H7 (cell line): ENCODE results near the gene SUSD5. TPM values are rescaled to one million over a fixed set of nuclear protein-coding genes. Genes with fewer than 3 reads are reported as not detected.
"Not testable (repeated sequence)": the region's sequence is repeated elsewhere in the genome, so short reads cannot be mapped to it uniquely, and the experiment has no call there.

ENCODE experiments used
- DNase-seq: peaks from one replicate; pipeline ENCODE4 v3.0.0; 2012
- H3K27me3 ChIP-seq: 2 replicates; pipeline ENCODE4 v1.6.0; 2011; ENCODE audit warnings: mild to moderate bottlenecking, low read length; ENCODE audit not compliant: control insufficient read depth, insufficient read depth
- H3K36me3 ChIP-seq: replicated peaks from 2 replicates; pipeline ENCODE4 v1.5.1; 2011; ENCODE audit warnings: low read length; ENCODE audit not compliant: control insufficient read depth, insufficient read depth
- H3K4me3 ChIP-seq: 2 replicates; pipeline ENCODE4 v1.5.1; 2011; ENCODE audit warnings: low read depth, mild to moderate bottlenecking, control low read depth, low read length, moderate library complexity; ENCODE audit not compliant: insufficient read depth
- total RNA-seq: library from RNA; depleted of rRNA; stranded (reverse); fragments of >200 nt; shearing (Covaris generic); gene quantifications from 2 replicates; pipeline ENCODE4 v1.2.3, GENCODE V29; 2014

Gene SUSD5
- total RNA-seq, 1 experiment from 2014 or later, result 0.59 TPM

DNA sequence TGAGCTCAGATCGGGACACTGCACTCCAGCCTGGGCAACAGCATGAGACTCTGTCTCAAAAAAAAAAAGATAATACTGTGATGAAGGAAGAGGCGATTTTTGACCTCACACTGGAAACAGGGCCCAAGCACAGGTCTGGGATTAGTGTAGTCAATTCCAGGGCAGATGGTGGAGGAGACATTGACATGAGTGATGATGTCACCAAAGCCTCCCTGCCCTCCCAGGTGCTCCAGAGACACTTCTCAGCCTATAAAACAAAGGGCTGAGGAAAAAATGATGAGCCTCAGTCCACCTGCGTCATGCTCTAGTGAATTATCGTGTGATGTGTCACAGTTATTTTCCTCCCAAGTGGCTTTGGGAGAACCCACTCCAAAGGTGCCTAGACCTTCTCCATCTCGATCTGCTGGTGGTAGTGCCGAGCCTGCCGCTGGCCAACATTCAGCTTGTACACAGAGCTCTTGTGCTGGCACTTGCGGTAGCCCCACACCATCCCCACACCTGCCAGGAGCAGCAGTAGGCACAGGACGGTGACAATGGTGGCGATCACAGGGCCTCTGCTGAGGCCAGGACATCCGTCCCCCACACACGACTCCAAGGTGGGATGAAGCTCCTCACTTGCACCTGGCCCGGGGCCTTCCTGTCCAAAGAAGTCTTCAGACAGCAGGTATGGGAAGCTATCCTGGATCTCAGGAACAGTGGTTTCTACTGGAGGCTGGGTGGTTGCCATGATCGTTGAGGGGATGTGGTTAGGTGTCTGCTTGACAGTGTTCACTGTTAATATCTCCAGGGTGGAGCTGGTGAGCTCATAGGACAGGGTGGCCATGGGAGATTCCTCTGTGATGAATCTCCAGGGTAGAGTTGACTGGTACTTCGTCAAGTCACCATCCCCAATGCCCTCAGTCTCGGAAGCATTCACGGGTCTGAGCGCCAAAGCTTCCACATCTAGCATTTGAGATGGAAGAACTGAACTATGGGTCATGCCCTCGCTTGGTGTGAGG, 65.9 kb downstream of the SUSD5 start:
- Histone ChIP-seq H3K36me3 (no peaks in the 10 kb centered on the region), H3K4me3 (no peak overlapping the region), H3K27me3 (no peaks in the 10 kb centered on the region)
- no peak for DNase-seq

DNA sequence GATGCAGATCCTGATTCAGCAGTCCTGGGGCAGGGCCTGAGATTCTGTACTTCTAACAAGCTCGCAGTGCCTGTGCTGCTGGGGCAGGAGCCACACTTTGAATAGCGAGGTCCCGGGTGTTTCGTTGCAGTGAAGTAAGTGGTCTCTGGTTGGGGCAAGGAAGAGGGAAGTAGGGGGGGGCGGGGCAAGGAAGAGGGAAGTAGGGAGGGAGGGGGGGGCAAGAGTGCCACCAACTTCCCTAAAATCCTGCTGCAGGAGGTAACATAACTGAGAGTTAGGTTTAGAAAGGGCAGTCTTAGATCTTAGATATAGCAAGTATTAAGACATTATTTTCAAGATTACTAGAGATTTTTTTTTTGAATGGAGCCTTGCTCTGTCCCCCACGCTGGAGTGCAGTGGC, 69.3 kb downstream of the SUSD5 start:
- H3K4me3 ChIP-seq, result no peak overlapping the region

DNA sequence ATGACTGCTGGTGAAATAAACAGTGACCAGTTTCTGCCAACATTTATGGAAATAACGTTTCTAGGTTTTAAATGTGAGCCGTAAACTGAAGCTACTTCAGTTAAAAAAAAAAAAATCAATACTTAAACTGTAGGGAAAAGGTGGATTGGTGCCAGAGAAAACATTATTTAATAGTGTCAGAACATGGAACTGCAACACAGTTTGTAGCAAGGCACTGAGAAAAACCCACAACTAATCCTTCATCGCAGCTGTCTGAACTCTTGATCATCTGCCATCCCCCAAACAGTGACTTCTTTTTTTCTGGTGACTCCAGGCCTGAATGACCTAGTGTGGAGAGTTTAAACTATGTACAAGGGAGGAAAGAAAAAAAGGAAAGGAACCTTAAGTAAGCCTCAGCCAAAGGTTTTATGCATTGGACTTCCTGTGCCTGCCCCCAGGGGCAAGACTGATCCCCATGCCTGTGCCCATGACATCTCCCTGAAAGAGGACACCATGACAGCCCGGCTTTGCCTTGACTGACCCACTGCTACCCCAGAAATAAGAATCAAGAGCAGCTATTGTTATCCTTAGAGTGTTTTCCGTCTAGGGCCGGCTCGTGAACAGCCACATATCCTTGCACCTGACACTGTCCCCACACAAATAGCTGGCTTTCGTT, 71.7 kb downstream of the SUSD5 start:
- no peak for DNase-seq
- Histone ChIP-seq H3K4me3 (no peak overlapping the region), H3K36me3 (peaks cover 10% of the 10 kb centered on the region), H3K27me3 (no peaks in the 10 kb centered on the region)

More for the DNA sequence above, 69.3 kb downstream of the SUSD5 start:
- no peak for DNase-seq
- peaks cover 5% of the 10 kb centered on the region for H3K36me3 ChIP-seq
- no peaks in the 10 kb centered on the region for H3K27me3 ChIP-seq

DNA sequence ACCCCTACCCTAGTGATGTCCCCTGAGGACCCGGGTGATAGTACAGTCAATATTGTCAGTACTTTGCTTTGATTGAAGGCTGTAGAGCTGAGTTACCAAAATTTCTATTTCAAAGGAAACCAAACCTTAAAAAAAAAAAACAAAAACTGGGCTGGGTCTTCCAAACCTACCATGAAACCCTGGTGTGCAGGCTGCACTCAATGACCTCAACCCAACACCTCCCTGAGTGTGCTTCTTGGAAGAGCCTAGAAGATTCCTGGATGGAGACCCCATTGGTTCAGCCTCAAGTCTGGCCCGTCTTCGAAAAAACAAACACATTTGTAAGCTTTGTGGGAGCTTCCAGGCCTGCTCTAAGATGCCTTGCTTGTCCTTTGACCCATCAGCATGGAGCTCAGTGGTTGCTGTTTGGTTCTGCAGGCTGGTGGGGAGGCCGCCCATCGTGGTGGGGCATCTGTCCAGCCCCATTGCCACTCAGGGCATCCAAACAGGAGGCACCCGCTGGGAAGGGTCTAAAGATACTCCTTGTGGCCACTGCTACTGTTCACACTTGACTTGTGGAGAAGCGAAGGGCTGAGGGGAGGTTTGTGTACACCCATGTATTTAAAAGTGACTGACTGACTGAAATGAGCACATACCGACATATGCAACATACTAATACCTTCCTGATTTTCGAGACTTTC, 72.6 kb downstream of the SUSD5 start:
- DNase-seq, result no peak
- Histone ChIP-seq H3K4me3 (no peak overlapping the region), H3K27me3 (no peaks in the 10 kb centered on the region), H3K36me3 (peaks cover 12% of the 10 kb centered on the region)

DNA sequence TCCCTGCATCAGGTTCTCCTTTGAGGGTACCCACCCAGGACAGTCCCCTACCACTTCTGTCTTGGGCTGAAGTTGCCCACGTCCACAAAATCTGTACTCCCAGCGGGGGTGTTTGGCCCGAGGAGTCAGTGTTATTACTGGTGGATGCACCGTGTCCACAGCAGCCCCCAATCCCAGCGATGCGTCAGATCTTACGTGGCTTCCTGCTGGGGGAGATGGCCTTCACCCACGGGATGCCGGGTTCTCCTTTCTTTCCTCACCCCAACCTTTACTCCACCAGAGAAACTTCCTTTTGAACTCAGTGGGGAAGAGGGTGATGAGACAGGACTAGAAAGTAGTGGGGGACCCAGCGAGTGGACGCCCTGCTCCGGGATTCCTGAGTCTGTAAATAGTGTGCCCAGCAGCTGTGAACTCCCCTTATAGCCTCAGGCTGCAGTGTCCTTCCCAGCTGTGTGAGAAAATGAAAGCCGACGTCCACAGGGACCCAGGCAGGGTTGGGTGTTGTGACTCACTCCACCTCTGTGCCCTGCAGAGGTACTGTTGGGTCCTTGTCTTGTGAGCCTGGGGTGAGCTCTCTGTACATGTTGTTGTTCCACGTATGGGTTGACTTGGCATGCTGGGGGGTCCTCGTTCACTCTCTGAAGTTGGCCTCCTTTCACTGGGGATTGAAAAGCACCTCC, 73.2 kb downstream of the SUSD5 start:
- Histone ChIP-seq H3K27me3 (no peaks in the 10 kb centered on the region), H3K4me3 (no peak overlapping the region), H3K36me3 (peaks cover 12% of the 10 kb centered on the region)
- DNase-seq, result no peak

DNA sequence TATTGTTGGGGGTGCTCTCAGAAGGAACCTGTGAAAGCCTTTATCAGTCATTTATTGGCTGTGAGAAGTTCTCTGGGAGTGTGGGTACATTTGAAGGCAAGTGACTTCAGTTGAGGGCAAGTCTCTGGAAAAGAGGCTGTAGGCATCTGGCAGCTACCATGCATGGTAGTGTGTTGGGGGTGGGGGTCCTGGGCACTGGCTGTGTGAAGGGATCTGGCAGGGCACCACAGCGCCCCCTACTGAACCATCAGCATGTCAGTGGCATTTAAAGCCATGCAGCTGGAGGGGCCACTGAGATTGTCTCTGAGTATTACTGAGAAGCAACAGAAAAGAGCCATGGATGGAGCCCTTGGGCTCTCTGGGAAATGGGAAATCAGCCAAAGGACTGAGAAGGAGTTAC, 74.2 kb downstream of the SUSD5 start:
- DNase-seq, result peak; percentile 75
- Histone ChIP-seq H3K36me3 (peaks cover 12% of the 10 kb centered on the region), H3K4me3 (no peak overlapping the region), H3K27me3 (no peaks in the 10 kb centered on the region)

DNA sequence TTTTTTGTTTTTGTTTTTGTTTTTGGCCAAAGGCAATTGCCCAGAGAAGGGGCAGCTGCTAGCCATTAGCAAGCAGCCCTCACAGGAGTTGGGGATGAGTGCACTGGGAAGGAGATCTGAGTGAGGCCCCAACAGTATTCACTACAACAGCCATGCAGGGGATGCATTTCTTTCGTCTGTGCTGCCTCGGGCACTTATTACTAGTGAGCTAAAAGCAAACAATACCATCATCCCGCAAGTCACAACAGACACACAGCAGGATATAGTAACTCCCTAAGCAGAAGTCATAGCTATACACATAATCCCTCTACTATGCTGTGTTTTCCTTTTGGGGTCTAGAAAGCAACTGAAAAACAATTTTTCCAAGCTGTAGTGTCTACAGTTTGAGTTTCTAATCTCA, 77.6 kb downstream of the SUSD5 start:
- Histone ChIP-seq H3K36me3 (peaks cover 12% of the 10 kb centered on the region), H3K27me3 (no peaks in the 10 kb centered on the region), H3K4me3 (no peak overlapping the region)
- no peak for DNase-seq

DNA sequence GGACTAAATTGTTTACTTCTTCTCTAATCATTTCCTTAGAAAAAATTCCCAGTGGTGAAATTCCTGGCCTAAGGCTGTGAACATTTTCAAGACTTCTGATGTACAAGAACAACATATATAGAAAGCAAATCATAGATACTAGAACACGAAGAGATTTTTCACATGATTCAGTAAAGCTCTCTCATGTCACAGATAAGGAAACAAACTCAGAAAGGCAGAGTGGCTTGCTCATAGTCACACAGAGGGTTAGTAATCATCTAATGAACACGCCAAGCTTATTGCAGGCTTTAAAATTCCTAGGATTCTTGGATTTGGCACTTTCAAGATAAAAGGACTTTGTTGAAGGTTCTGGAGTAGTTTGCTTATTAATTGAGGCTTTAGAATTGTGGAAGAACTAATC, 78.6 kb downstream of the SUSD5 start:
- no peak overlapping the region for H3K4me3 ChIP-seq
- peaks cover 12% of the 10 kb centered on the region for H3K36me3 ChIP-seq
- no peaks in the 10 kb centered on the region for H3K27me3 ChIP-seq
- no peak for DNase-seq

DNA sequence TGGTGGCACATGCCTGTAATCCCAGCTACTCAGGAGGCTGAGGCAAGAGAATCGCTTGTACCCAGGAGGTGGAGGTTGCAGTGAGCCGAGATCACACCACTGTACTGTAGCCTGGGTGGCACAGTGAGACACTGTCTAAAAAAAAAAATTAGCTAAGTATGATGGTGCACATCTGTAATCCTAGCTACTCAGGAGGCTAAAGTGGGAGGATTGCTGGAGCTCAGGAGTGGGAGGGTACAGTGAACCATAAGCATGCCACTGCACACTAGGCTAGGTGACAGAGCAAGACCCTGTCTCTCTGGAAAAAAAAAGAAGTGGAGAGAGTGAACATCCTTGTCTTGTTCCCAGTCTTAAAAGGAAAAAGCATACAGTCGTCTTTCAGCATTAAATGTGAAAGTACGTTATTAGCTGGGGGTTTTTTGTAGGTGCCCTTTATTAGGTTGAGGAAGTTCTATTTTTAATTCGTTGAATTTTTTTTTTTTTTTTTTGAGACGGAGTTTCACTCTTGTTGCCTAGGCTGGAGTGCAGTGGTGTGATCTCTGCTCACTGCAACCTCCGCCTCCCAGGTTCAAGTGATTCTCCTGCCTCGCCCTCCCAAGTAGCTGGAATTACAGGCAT, 79.5 kb downstream of the SUSD5 start:
- peaks cover 12% of the 10 kb centered on the region for H3K36me3 ChIP-seq
- not testable (repeated sequence) for DNase-seq, H3K4me3 ChIP-seq, H3K27me3 ChIP-seq

DNA sequence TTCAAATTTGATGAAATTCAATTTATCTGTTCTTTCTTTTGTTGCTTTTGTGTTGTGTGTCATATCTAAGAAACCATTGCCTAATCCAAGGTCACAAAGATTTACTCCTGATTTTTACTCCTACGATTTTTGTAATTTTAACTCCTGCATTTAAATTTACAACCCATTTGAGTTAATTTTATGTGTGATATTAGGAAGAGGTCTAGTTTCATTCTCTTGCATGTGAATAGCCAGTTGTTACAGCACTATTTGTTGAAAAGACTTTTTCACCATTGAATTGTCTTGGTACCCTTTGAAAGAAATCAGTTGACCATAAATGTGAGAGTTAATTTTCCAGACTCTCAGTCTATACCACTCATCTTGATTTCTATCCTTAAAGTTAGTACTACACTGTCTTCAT, 80.9 kb downstream of the SUSD5 start:
- no peak for DNase-seq
- peaks cover 11% of the 10 kb centered on the region for H3K36me3 ChIP-seq
- no peaks in the 10 kb centered on the region for H3K27me3 ChIP-seq
- no peak overlapping the region for H3K4me3 ChIP-seq

DNA sequence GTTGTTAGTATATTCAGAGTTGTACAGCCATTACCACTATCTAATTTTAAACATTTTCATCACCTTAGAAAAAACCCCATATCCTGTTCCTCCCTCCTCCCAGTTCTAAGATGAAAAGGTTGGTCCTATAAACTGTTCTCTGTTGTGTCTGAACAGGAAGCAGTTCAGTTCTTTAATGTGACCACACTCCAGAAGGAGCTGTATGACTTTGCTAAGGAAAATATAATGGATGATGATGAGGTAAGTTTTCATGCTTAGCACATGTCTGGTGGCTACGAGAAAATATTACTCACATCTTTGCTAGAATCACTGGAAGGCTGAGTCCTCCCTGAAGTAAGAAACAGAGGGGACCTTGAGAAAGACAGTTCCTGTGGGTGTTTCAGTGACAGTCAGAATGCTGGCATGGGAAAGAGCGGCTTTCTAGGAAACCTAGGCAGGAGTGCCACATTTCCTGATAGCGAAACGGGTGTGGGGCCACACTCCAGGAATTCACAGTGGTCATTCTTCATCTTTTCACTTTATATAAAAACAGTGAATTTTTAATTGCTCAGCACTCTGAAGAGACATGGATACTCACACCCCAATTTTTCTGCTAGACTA, 84.5 kb downstream of the SUSD5 start:
- peaks cover 13% of the 10 kb centered on the region for H3K36me3 ChIP-seq
- DNase-seq, result no peak
- H3K27me3 ChIP-seq, result no peaks in the 10 kb centered on the region
- H3K4me3 ChIP-seq, result no peak overlapping the region

DNA sequence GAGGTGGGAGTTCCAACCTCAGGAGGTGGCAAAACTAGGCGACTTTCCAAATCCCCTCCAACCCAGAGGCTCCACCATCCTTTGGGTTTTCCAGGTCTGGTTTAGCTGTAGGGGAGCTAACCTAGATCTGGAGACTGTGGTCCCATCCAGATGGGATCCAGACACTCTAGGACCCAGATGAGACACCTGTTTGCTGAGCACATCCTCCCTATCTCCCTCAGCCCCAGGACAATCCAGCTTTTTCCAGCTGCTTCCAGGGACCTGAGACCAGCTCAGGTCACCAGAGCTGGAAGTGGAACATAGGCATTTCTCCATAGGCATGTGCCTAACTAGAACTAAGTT, 86.6 kb downstream of the SUSD5 start:
- peaks cover 13% of the 10 kb centered on the region for H3K36me3 ChIP-seq
- H3K4me3 ChIP-seq, result no peak overlapping the region
- DNase-seq, result no peak
- H3K27me3 ChIP-seq, result no peaks in the 10 kb centered on the region

DNA sequence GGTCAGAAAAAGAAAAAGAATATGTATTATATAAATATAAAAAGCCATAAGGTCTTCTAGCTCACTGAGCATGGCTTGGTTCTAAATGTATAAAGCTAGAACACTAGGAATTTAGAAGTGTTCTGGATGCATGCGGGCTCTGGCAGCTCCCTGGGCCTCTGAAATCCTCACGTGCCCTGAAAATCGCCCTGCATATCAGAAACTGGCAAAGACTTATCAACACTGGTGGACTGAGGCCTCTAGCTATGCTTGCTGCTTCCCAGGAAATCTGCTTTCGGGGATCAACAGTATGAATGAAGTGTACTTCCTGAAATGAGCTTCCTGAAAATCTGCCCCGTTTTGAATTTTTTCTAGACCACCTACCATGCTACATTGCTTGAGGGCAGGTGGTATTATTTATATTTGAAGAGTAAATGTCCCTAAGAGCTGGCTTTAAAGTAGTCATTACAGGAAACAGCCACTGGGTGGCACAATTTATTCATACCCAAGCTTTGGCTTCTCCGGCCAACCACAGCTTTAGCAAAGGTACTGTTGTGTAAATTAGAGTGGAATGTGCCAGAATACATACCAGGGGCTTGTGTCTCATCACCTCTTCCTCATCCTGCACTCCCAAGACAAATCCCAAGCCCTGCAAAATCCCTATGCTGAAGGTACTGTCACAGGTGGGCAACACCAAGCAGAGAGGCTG, 87.1 kb downstream of the SUSD5 start:
- no peak overlapping the region for H3K4me3 ChIP-seq
- peak; percentile 88 for DNase-seq
- H3K36me3 ChIP-seq, result peaks cover 14% of the 10 kb centered on the region
- no peaks in the 10 kb centered on the region for H3K27me3 ChIP-seq
